ENCODE measurements around the gene LRRC3B.

LRRC3B gene

GRCh38 chr3:26708501-26708900, 85.9 kb downstream of the LRRC3B start:
- Mint-ChIP-seq H3K4me1 (ENCODE audit: low read depth) (no peaks in the 10 kb centered on the region), H3K9me3 (no peaks in the 10 kb centered on the region), H3K27ac (no peak overlapping the region), H3K27me3 (ENCODE audit: low read depth) (no peaks in the 10 kb centered on the region), H3K4me3 (no peak overlapping the region), H3K36me3 (ENCODE audit: low read depth) (no peaks in the 10 kb centered on the region)
- no peak for DNase-seq (ENCODE audit: low spot score)

DNA sequence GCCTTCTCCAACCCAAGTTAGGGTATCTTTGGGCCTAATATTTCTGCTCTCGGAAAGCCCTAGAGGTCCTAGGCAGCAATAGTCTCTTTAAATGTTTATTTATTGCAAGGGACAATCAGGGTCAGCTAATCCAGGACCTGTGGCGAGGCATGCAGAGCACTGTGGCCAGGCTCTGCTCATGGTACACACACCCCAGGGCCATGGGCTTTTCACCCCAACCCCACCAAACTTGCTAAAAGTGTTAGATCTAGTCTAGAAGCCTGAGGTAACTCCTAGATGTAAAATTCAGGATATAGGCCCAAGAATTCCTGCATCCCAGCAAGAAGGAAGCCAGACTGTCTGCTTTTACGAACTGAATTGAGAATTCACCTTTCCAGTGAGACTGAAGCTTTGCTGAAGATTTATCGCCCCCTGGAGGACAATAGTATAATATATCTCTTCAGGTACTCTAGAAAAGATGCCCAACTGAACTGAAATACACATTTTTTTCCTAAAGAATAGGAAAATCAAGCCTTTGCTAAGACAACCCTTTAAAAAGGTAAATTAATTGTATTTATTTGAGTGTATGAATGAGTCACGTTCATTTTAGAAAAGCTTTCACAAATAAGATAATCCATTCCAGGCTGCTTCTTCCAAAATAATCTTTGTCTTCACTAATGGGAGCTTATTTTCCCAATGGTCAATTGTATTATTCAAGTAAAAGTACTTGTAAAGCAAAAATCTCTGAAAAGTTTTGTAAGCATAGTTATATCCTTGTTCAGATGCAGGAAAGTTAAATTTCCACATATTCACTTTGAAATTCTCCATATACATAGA, 89.8 kb downstream of the LRRC3B start:
- H3K4me3 Mint-ChIP-seq, result no peak overlapping the region
- no peak for DNase-seq (ENCODE audit: low spot score)
- no peak overlapping the region for H3K27ac Mint-ChIP-seq
- H3K9me3 Mint-ChIP-seq, result no peaks in the 10 kb centered on the region
- no peaks in the 10 kb centered on the region for H3K36me3 Mint-ChIP-seq (ENCODE audit: low read depth)
- H3K27me3 Mint-ChIP-seq (ENCODE audit: low read depth), result no peaks in the 10 kb centered on the region
- H3K4me1 Mint-ChIP-seq (ENCODE audit: low read depth), result no peaks in the 10 kb centered on the region

DNA sequence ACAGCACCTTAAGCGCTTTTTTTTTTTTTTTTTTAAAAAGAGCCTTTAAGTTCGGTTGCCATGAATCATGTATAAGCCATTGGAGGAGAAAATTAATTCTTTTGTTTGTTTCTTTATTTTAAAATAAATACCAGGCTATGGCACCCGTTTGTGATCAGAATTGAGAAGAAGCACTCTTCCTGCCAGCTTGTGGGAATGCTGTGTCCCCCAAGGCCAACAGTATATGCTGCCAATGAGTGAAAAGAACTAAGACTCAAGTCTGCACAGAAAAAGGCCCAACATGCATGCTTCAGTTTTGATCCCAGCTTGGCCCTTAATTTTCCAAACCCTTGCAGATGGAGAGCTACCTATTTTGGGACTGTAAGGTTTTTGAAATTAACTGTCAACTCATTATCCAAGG, 90.5 kb downstream of the LRRC3B start:
- Mint-ChIP-seq H3K27me3 (ENCODE audit: low read depth) (no peaks in the 10 kb centered on the region), H3K4me1 (ENCODE audit: low read depth) (no peaks in the 10 kb centered on the region), H3K27ac (no peak overlapping the region), H3K4me3 (no peak overlapping the region), H3K9me3 (no peaks in the 10 kb centered on the region), H3K36me3 (ENCODE audit: low read depth) (no peaks in the 10 kb centered on the region)
- no peak for DNase-seq (ENCODE audit: low spot score)

DNA sequence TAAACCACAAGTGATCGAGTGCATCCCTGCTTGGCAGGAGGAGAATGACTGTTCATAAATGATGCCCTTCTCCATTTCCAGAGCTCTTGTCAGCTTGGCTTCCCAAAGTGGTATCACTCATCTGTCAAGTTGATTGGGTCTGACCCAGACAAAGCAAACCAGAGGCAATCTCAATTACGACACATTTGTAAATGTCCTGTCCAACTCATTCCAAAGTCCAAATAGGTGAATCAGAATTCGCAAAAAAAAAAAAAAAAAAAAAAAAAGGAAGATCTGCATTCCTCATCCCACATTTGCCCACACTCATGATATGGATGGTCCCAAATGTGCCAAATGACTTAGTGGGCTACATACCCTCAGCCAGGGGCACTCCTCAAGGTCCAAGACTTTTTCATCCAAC, 91.9 kb downstream of the LRRC3B start:
- H3K4me3 Mint-ChIP-seq, result no peak overlapping the region
- H3K4me1 Mint-ChIP-seq (ENCODE audit: low read depth), result no peaks in the 10 kb centered on the region
- no peak for DNase-seq (ENCODE audit: low spot score)
- H3K36me3 Mint-ChIP-seq (ENCODE audit: low read depth), result no peaks in the 10 kb centered on the region
- H3K27me3 Mint-ChIP-seq (ENCODE audit: low read depth), result no peaks in the 10 kb centered on the region
- no peak overlapping the region for H3K27ac Mint-ChIP-seq
- no peaks in the 10 kb centered on the region for H3K9me3 Mint-ChIP-seq

- no peaks in the 10 kb centered on the region for H3K27me3 Mint-ChIP-seq (ENCODE audit: low read depth)
- no peaks in the 10 kb centered on the region for H3K36me3 Mint-ChIP-seq (ENCODE audit: low read depth)
- H3K4me1 Mint-ChIP-seq (ENCODE audit: low read depth), result no peaks in the 10 kb centered on the region
- H3K4me3 Mint-ChIP-seq, result no peak overlapping the region
- no peak for DNase-seq (ENCODE audit: low spot score)
- H3K27ac Mint-ChIP-seq, result no peak overlapping the region
- H3K9me3 Mint-ChIP-seq, result no peaks in the 10 kb centered on the region
Measured at GRCh38 chr3:26715431-26715830, 92.9 kb downstream of the LRRC3B start.

GRCh38 chr3:26718315-26718714, 95.7 kb downstream of the LRRC3B start:
- no peak for DNase-seq (ENCODE audit: low spot score)
- Mint-ChIP-seq H3K9me3 (no peaks in the 10 kb centered on the region), H3K36me3 (ENCODE audit: low read depth) (no peaks in the 10 kb centered on the region), H3K4me3 (no peak overlapping the region), H3K27me3 (ENCODE audit: low read depth) (no peaks in the 10 kb centered on the region), H3K27ac (no peak overlapping the region), H3K4me1 (ENCODE audit: low read depth) (no peaks in the 10 kb centered on the region)

DNA sequence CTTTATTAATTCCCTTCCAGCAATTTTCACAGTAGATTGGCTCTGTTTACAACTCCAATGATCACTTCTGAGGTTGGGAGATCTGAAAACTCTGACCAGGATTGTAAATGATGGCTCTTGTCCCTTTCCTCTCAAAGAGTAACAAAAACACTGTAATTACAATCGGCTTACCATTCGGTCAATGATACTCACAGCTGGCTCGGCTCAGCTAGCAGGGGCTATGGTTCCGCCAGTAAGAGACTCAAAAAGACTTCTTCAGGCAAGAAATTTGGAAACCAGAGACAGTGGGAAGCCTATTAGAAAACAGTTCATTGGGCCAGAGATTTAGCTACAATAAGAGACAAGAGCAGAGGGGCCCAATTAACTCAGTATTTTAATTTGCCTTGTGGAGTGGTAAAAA, 96.6 kb downstream of the LRRC3B start:
- Mint-ChIP-seq H3K4me3 (no peak overlapping the region), H3K36me3 (ENCODE audit: low read depth) (no peaks in the 10 kb centered on the region), H3K27ac (no peak overlapping the region), H3K27me3 (ENCODE audit: low read depth) (no peaks in the 10 kb centered on the region), H3K4me1 (ENCODE audit: low read depth) (no peaks in the 10 kb centered on the region), H3K9me3 (no peaks in the 10 kb centered on the region)
- no peak for DNase-seq (ENCODE audit: low spot score)

DNA sequence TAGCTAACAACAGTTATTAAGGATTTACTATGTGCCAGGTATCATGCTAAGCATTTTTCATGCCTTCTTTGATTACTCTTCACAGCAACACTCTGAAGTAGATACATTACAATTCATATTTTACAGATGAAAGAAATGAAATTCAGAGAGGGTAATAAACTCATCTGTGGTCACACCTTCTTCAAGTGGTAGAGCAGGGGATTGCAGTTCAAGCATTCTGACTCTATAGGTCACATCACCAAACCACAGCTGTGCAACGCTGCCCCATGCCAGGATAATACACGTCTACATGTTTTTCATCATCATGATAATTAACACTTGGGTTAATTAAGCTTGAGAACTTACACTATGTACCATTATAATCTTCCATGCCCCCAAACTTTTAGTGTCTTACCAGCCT, 98.5 kb downstream of the LRRC3B start:
- no peak for DNase-seq (ENCODE audit: low spot score)
- no peaks in the 10 kb centered on the region for H3K4me1 Mint-ChIP-seq (ENCODE audit: low read depth)
- no peaks in the 10 kb centered on the region for H3K9me3 Mint-ChIP-seq
- no peaks in the 10 kb centered on the region for H3K27me3 Mint-ChIP-seq (ENCODE audit: low read depth)
- no peak overlapping the region for H3K4me3 Mint-ChIP-seq
- no peak overlapping the region for H3K27ac Mint-ChIP-seq
- H3K36me3 Mint-ChIP-seq (ENCODE audit: low read depth), result no peaks in the 10 kb centered on the region

DNA sequence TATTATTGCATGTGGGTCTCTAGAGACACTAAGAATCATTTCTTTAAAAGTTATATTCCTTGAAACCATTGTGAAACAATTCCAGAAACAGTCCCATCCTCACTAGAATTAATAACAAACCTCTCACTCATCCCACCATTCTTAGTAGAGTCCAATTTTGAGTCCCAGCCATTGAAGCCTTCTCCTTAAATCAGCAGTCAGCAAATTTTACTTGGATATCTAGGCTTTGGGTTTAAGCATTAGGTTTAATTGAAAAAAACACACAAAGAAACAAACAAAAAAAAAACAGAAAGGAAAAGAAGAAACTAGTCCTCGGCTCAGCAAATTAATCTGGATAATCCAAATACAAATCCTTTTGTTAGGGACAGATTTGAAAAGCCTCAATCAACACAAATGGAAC, 109.3 kb downstream of the LRRC3B start:
- no peak for DNase-seq (ENCODE audit: low spot score)
- H3K36me3 Mint-ChIP-seq (ENCODE audit: low read depth), result no peaks in the 10 kb centered on the region
- H3K4me1 Mint-ChIP-seq (ENCODE audit: low read depth), result no peaks in the 10 kb centered on the region
- no peak overlapping the region for H3K27ac Mint-ChIP-seq
- H3K27me3 Mint-ChIP-seq (ENCODE audit: low read depth), result no peaks in the 10 kb centered on the region
- H3K4me3 Mint-ChIP-seq, result no peak overlapping the region
- no peaks in the 10 kb centered on the region for H3K9me3 Mint-ChIP-seq

DNA sequence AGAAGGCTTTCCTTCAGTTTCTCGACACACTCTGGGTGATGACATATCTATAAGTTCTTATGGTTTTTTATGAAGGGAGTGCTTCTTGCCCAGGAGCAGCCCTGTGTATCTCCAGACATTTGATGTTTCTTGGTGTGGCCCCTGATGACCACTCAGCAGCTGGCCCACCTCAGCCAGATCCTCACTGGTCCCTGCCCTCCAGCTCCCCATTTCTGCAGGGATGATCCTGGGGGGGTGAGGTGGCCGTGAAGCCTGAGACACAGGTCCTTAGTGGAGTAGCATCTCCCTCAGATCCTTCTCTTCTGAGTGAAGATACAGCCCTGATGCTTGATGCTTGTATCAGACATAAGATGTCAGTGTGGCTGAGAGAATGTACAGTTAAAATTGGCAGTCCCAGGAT, 127.7 kb downstream of the LRRC3B start:
- Mint-ChIP-seq H3K36me3 (ENCODE audit: low read depth) (no peaks in the 10 kb centered on the region), H3K27me3 (ENCODE audit: low read depth) (no peaks in the 10 kb centered on the region), H3K27ac (no peak overlapping the region), H3K4me1 (ENCODE audit: low read depth) (no peaks in the 10 kb centered on the region), H3K4me3 (no peak overlapping the region), H3K9me3 (peaks cover 14% of the 10 kb centered on the region)
- DNase-seq (ENCODE audit: low spot score), result no peak

DNA sequence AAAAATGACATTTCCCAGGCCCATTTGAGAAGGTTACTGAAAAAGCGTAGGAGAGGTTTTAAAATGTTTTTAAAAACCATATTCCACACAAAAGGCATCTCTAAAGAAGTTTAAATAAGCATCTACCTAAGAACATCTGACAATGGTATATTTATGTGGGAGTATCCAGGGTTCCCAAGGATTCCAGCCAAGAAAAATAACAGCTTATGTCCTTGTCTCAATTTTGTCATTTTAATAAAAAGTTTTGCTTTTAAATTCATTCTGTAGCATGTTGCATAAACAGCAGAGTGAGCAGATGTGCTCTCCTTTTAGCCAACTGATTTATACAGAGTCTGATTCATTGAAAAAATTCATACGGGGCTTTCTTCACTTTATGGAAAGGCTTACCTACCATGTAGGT, 129.9 kb downstream of the LRRC3B start:
- no peak overlapping the region for H3K4me3 Mint-ChIP-seq
- no peak for DNase-seq (ENCODE audit: low spot score)
- H3K36me3 Mint-ChIP-seq (ENCODE audit: low read depth), result no peaks in the 10 kb centered on the region
- H3K27me3 Mint-ChIP-seq (ENCODE audit: low read depth), result no peaks in the 10 kb centered on the region
- no peaks in the 10 kb centered on the region for H3K4me1 Mint-ChIP-seq (ENCODE audit: low read depth)
- no peak overlapping the region for H3K27ac Mint-ChIP-seq
- H3K9me3 Mint-ChIP-seq, result peaks cover 21% of the 10 kb centered on the region

DNA sequence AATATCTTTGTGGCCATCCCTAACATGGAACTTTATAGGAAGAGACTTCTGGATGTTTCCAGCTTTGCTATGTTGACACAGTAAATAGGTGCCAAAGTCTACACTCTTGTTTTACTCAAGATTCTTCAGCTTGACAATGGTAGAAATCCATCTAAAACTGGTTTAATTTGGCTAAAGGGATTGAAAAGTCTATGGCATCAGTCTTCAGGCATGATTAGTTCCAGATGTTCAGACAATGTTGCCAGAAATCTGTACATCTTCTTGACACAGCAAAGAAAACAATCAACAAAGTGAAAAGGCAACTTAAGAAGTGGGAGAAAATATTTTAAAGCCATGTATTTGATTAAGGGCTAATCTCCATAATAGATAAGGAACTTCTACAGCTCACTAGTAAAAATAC, 130.5 kb downstream of the LRRC3B start:
- H3K36me3 Mint-ChIP-seq (ENCODE audit: low read depth), result no peaks in the 10 kb centered on the region
- DNase-seq (ENCODE audit: low spot score), result no peak
- no peaks in the 10 kb centered on the region for H3K4me1 Mint-ChIP-seq (ENCODE audit: low read depth)
- H3K9me3 Mint-ChIP-seq, result peaks cover 22% of the 10 kb centered on the region
- H3K4me3 Mint-ChIP-seq, result no peak overlapping the region
- H3K27me3 Mint-ChIP-seq (ENCODE audit: low read depth), result no peaks in the 10 kb centered on the region
- H3K27ac Mint-ChIP-seq, result no peak overlapping the region

DNA sequence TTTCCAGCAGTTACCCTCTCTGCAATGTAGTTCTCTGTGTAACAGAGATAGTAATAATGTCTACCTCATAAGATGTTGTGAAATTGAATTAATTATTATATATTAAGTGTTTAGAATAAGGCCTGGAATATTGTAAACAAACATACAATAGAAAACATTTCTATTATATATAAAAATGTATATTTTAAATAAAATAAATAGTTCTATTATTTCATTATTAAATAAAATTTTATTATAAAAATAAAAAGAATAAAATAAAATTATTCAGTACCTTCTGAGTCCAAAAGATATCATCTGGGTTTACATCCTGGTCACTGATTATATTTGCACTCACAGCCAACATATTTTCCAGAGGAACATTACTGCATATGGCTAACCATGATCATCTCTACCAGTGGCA, 135.4 kb downstream of the LRRC3B start:
- Mint-ChIP-seq H3K36me3 (ENCODE audit: low read depth) (no peaks in the 10 kb centered on the region), H3K4me3 (no peak overlapping the region), H3K4me1 (ENCODE audit: low read depth) (no peaks in the 10 kb centered on the region), H3K27me3 (ENCODE audit: low read depth) (no peaks in the 10 kb centered on the region), H3K9me3 (peaks cover 15% of the 10 kb centered on the region), H3K27ac (no peak overlapping the region)
- no peak for DNase-seq (ENCODE audit: low spot score)

All from T-helper 2 cell treated with Interferon-gamma antibody and Interleukin-4, amounts not matched to agents 5 μg/mL and 100 μg/mL, for 36 hours (primary cell).